K562 (cell line): ENCODE measurements around the gene BCL7C. TPM values are rescaled to one million over a fixed set of nuclear protein-coding genes. Genes with fewer than 3 reads are reported as not detected.

Experiments used
- BRCA1 ChIP-seq, 2 experiments: fragments of 450-650 bp in 1 of 2; sonication (generic) in 1 of 2; formaldehyde crosslinking in 1 of 2; IDR thresholded peaks; 2 replicates each; pipeline versions ENCODE4 v1.5.0 to v1.6.1; 2017 to 2020; ENCODE audit warnings: mild to moderate bottlenecking in 1 of 2, missing genetic modification reagents in 1 of 2
- CBX3 ChIP-seq, 2 experiments: IDR thresholded peaks; 1 replicate in 1 of 2; 2 replicates in 1 of 2; pipeline ENCODE4 v1.6.1; 2012; ENCODE audit warnings: inconsistent platforms in 2 of 2, low read length in 2 of 2, borderline replicate concordance in 1 of 2, control low read depth in 1 of 2
- CREM ChIP-seq: IDR thresholded peaks from 2 replicates; pipeline ENCODE4 v1.6.1; 2014; ENCODE audit warnings: antibody characterized with exemption, low read depth
- EGR1 ChIP-seq: fragments of 450-650 bp; conservative IDR thresholded peaks from 2 replicates; pipeline ENCODE4 v1.6.1; 2017; ENCODE audit warnings: mild to moderate bottlenecking
- FOXP1 ChIP-seq: sonication (generic); formaldehyde crosslinking; IDR thresholded peaks from 2 replicates; pipeline ENCODE4 v1.8.0; 2022; ENCODE audit warnings: mild to moderate bottlenecking, missing genetic modification reagents
- LCOR ChIP-seq: sonication (generic); formaldehyde crosslinking; IDR thresholded peaks from 2 replicates; pipeline ENCODE4 v1.8.0; 2022; ENCODE audit warnings: mild to moderate bottlenecking, missing genetic modification reagents
- PHF21A ChIP-seq: fragments of 450-650 bp; IDR thresholded peaks from 2 replicates; pipeline ENCODE4 v1.6.1; 2017; ENCODE audit warnings: low read depth, borderline replicate concordance
- RBFOX2 ChIP-seq: fragments of 200-400 bp; formaldehyde crosslinking; IDR thresholded peaks from 2 replicates; pipeline ENCODE4 v1.6.1; 2017; ENCODE audit warnings: low read depth, mild to moderate bottlenecking, low read length, moderate library complexity
- RFX1 ChIP-seq: fragments of 450-650 bp; IDR thresholded peaks from 2 replicates; pipeline ENCODE4 v1.6.1; 2016; ENCODE audit warnings: mild to moderate bottlenecking, moderate library complexity
- SRSF1 ChIP-seq: fragments of 200-400 bp; formaldehyde crosslinking; IDR thresholded peaks from 2 replicates; pipeline ENCODE4 v1.6.1; 2017; ENCODE audit warnings: mild to moderate bottlenecking, low read depth, low read length, moderate library complexity
- TGIF2 ChIP-seq: sonication (generic); formaldehyde crosslinking; IDR thresholded peaks from 2 replicates; pipeline ENCODE4 v1.8.1; 2022; ENCODE audit warnings: mild to moderate bottlenecking, missing genetic modification reagents, moderate library complexity
- YBX1 ChIP-seq: fragments of 450-650 bp; IDR thresholded peaks from 2 replicates; pipeline ENCODE4 v1.7.1; 2016; ENCODE audit warnings: mild to moderate bottlenecking
- ZNF551 ChIP-seq: fragments of 250-450 bp; sonication (Bioruptor Pico); IDR thresholded peaks from 2 replicates; pipeline ENCODE4 v1.5.0; 2021; ENCODE audit warnings: mild to moderate bottlenecking, moderate library complexity
- ZNF584 ChIP-seq: fragments of 200-800 bp; sonication (Bioruptor generic); IDR thresholded peaks from 2 replicates; pipeline ENCODE4 v1.6.1; 2016; ENCODE audit warnings: low read depth, mild to moderate bottlenecking, missing genetic modification characterization, missing compliant biosample characterization
- ZSCAN29 ChIP-seq: fragments of 450-650 bp; IDR thresholded peaks from 2 replicates; pipeline ENCODE4 v1.6.1; 2017
- polyA plus RNA-seq, 8 experiments: library from polyadenylated mRNA; depleted of rRNA in 4 of 8; stranded (reverse) in 5 of 8; unstranded in 3 of 8; fragments of >200 nt; fragmentation: Nextera tagmentation in 2 of 8; fragmentation: Illumina TruSeq in 1 of 8; extraction: Ambion mirVana in 2 of 8; extraction: Trizol in 1 of 8; gene quantifications; 2 replicates each; pipeline versions ENCODE4 v1.2.1 to v1.2.3, GENCODE V29; 2011 to 2014; ENCODE audit warnings: inconsistent platforms in 1 of 8, missing spikeins in 1 of 8
- total RNA-seq, 7 experiments: library from RNA; depleted of rRNA in 6 of 7; stranded (reverse); fragments of >200 nt in 6 of 7; fragmentation: Illumina TruSeq in 2 of 7; extraction: Trizol in 2 of 7; gene quantifications; 2 replicates each; pipeline versions ENCODE4 v1.2.1 to v1.2.3, GENCODE V29; 2011 to 2021; ENCODE audit warnings: low replicate concordance in 1 of 7
- TF ChIP-seq, protein P1 (sequence below): fragments of 250-450 bp; sonication (Bioruptor Pico); IDR thresholded peaks from 2 replicates; pipeline ENCODE4 v1.5.0; 2021; ENCODE audit warnings: mild to moderate bottlenecking, borderline replicate concordance
- TF ChIP-seq, protein P2 (sequence below): fragments of 450-650 bp; IDR thresholded peaks from 2 replicates; pipeline ENCODE4 v1.6.1; 2016; ENCODE audit warnings: missing biosample characterization, missing genetic modification characterization
- TF ChIP-seq, protein P3 (sequence below), 2 experiments: fragments of 250-450 bp in 1 of 2; fragments of 450-650 bp in 1 of 2; sonication (Bioruptor Pico) in 1 of 2; IDR thresholded peaks; 2 replicates each; pipeline versions ENCODE4 v1.6.1 to v1.8.0; 2016 to 2021; ENCODE audit warnings: mild to moderate bottlenecking in 2 of 2, moderate library complexity in 2 of 2, missing compliant biosample characterization in 1 of 2, missing genetic modification characterization in 1 of 2
- TF ChIP-seq, protein P4 (sequence below): fragments of 450-650 bp; formaldehyde crosslinking; IDR thresholded peaks from 2 replicates; pipeline ENCODE4 v1.4.0; 2022; ENCODE audit warnings: missing genetic modification characterization

Gene BCL7C
- total and polyA plus RNA-seq, 9 of the 15 experiments (the other 6 are each of a cell fraction or from before 2014, with no cell fraction given) = 1.7 to 85.8 (median 19.6) TPM

DNA sequence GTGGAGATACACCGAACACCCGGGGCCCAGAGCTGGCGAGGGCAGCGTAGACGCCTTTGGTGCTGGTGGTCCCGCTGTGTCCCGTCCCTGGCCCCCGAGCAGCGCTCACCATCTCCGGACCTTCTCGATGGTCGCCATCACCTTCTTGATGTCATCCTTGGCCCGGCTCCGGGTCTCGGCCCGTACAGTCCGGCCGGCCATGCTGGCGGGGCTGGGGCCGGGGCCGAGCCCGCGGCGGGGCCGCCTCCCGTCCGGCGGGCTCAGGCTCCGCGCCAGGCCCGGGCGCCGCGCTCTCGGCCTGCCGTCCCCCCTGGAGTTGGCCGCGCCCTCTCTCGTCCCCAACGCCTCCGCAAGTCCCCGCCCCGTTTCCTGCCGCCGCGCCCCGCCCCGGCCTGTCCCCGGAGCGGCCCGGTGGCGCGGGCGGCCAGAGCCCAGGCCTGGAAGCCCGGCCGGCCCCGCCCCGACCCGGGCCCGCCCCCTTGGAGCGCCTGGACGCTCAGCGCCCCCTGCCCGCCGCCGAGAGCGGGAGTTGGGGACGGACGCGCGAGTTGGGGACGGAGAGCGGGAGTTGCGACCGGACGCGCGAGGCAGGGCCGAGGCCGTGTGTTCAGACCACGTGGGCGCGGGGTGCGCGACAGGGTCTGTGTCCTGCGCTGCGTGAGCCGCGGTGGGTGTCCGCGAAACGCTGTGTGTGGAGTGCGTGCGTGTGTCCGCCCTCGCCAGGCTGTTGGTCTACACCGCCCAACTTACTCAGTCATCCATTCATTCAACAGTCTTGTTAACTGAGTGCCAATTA is at the start of gene BCL7C (continued):
- TF ChIP-seq YBX1 = no peak
- peak; percentile 60 for TF ChIP-seq CREM
- no peak for TF ChIP-seq PHF21A
- TF ChIP-seq, protein P1, sequence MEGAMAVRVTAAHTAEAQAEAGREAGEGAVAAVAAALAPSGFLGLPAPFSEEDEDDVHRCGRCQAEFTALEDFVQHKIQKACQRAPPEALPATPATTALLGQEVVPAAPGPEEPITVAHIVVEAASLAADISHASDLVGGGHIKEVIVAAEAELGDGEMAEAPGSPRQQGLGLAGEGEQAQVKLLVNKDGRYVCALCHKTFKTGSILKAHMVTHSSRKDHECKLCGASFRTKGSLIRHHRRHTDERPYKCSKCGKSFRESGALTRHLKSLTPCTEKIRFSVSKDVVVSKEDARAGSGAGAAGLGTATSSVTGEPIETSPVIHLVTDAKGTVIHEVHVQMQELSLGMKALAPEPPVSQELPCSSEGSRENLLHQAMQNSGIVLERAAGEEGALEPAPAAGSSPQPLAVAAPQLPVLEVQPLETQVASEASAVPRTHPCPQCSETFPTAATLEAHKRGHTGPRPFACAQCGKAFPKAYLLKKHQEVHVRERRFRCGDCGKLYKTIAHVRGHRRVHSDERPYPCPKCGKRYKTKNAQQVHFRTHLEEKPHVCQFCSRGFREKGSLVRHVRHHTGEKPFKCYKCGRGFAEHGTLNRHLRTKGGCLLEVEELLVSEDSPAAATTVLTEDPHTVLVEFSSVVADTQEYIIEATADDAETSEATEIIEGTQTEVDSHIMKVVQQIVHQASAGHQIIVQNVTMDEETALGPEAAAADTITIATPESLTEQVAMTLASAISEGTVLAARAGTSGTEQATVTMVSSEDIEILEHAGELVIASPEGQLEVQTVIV (CRISPR knock-in tag) = no peak
- no peak for TF ChIP-seq SRSF1
- TF ChIP-seq ZNF584 (CRISPR knock-in tag) = 0 out of 2 replicates have a peak, but pooled peaks have one; percentile 65
- peak; percentile 50; the same call in 1 of the 2 replicates for TF ChIP-seq TGIF2 (CRISPR knock-in tag)
- TF ChIP-seq, protein P2, sequence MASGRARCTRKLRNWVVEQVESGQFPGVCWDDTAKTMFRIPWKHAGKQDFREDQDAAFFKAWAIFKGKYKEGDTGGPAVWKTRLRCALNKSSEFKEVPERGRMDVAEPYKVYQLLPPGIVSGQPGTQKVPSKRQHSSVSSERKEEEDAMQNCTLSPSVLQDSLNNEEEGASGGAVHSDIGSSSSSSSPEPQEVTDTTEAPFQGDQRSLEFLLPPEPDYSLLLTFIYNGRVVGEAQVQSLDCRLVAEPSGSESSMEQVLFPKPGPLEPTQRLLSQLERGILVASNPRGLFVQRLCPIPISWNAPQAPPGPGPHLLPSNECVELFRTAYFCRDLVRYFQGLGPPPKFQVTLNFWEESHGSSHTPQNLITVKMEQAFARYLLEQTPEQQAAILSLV = no peak
- no peak for TF ChIP-seq RFX1
- peak; percentile 95 for TF ChIP-seq RBFOX2
- TF ChIP-seq ZSCAN29 = peak; percentile 84
- TF ChIP-seq FOXP1 (CRISPR knock-in tag) = peak; percentile 99
- no peak for TF ChIP-seq ZNF551
- peak in 1 of 2 experiments; percentile 97; a peak in 2 of 3 replicates for TF ChIP-seq CBX3 (IDR thresholded peaks at IDR 0.05; ENCODE audit: borderline replicate concordance in 1 of 2, low read length in 2 of 2)
- TF ChIP-seq, protein P3, sequence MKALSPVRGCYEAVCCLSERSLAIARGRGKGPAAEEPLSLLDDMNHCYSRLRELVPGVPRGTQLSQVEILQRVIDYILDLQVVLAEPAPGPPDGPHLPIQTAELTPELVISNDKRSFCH (CRISPR knock-in tag; IDR thresholded peaks at IDR 0.05) = no peak
- TF ChIP-seq, protein P3 (tag; IDR thresholded peaks at IDR 0.05) = peak; percentile 90
- no peak for TF ChIP-seq BRCA1 (IDR thresholded peaks at IDR 0.05)
- peak; percentile 96; the same call in 1 of the 2 replicates for TF ChIP-seq BRCA1 (CRISPR knock-in tag; IDR thresholded peaks at IDR 0.05)
- TF ChIP-seq, protein P4, sequence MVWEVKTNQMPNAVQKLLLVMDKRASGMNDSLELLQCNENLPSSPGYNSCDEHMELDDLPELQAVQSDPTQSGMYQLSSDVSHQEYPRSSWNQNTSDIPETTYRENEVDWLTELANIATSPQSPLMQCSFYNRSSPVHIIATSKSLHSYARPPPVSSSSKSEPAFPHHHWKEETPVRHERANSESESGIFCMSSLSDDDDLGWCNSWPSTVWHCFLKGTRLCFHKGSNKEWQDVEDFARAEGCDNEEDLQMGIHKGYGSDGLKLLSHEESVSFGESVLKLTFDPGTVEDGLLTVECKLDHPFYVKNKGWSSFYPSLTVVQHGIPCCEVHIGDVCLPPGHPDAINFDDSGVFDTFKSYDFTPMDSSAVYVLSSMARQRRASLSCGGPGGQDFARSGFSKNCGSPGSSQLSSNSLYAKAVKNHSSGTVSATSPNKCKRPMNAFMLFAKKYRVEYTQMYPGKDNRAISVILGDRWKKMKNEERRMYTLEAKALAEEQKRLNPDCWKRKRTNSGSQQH = peak; percentile 65; the same call in 1 of the 2 replicates
- peak; percentile 36; the same call in 1 of the 2 replicates for TF ChIP-seq EGR1
- TF ChIP-seq LCOR = peak; percentile 98
